Nephron progenitor cell (in vitro differentiated cells): ENCODE data around the gene TP63.
"Not testable (repeated sequence)": the region's sequence is repeated elsewhere in the genome, so short reads cannot be mapped to it uniquely, and the experiment has no call there.

Experiments
- DNase-seq: peaks from one replicate; pipeline ENCODE4 v3.0.0; 2021
- H3K27ac Mint-ChIP-seq: 2 replicates; pipeline ENCODE4 v1.8.0; 2021; ENCODE audit warnings: mild to moderate bottlenecking, moderate library complexity, mixed read lengths
- H3K27me3 Mint-ChIP-seq: 2 replicates; pipeline ENCODE4 v1.8.0; 2021; ENCODE audit warnings: mild to moderate bottlenecking, low read depth, mixed read lengths; ENCODE audit not compliant: poor library complexity
- H3K36me3 Mint-ChIP-seq: 2 replicates; pipeline ENCODE4 v1.8.0; 2021; ENCODE audit warnings: low read depth, mixed read lengths
- H3K4me1 Mint-ChIP-seq: 2 replicates; pipeline ENCODE4 v1.8.0; 2021; ENCODE audit warnings: mixed read lengths
- H3K4me3 Mint-ChIP-seq: 2 replicates; pipeline ENCODE4 v1.8.0; 2021; ENCODE audit warnings: mild to moderate bottlenecking, moderate library complexity, mixed read lengths
- H3K9me3 Mint-ChIP-seq: 2 replicates; pipeline ENCODE4 v1.8.0; 2021; ENCODE audit warnings: mild to moderate bottlenecking, moderate library complexity, mixed read lengths
- TF ChIP-seq, protein P1 (sequence below): fragments of 200-600 bp; sonication (generic); IDR thresholded peaks from 2 replicates; pipeline ENCODE4 v1.5.0; 2021; ENCODE audit warnings: antibody characterized with exemption

TP63 gene

GRCh38 chr3:189744235-189744634 lies 113.0 kb downstream of the TP63 start:
- peaks cover 62% of the 10 kb centered on the region for H3K9me3 Mint-ChIP-seq
- peaks cover 9% of the 10 kb centered on the region for H3K27me3 Mint-ChIP-seq
- TF ChIP-seq, protein P1, sequence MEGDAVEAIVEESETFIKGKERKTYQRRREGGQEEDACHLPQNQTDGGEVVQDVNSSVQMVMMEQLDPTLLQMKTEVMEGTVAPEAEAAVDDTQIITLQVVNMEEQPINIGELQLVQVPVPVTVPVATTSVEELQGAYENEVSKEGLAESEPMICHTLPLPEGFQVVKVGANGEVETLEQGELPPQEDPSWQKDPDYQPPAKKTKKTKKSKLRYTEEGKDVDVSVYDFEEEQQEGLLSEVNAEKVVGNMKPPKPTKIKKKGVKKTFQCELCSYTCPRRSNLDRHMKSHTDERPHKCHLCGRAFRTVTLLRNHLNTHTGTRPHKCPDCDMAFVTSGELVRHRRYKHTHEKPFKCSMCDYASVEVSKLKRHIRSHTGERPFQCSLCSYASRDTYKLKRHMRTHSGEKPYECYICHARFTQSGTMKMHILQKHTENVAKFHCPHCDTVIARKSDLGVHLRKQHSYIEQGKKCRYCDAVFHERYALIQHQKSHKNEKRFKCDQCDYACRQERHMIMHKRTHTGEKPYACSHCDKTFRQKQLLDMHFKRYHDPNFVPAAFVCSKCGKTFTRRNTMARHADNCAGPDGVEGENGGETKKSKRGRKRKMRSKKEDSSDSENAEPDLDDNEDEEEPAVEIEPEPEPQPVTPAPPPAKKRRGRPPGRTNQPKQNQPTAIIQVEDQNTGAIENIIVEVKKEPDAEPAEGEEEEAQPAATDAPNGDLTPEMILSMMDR: no peak
- no peak overlapping the region for H3K27ac Mint-ChIP-seq
- H3K36me3 Mint-ChIP-seq: peaks cover 6% of the 10 kb centered on the region
- DNase-seq: no peak
- H3K4me1 Mint-ChIP-seq: no peaks in the 10 kb centered on the region
- H3K4me3 Mint-ChIP-seq: no peak overlapping the region

DNA sequence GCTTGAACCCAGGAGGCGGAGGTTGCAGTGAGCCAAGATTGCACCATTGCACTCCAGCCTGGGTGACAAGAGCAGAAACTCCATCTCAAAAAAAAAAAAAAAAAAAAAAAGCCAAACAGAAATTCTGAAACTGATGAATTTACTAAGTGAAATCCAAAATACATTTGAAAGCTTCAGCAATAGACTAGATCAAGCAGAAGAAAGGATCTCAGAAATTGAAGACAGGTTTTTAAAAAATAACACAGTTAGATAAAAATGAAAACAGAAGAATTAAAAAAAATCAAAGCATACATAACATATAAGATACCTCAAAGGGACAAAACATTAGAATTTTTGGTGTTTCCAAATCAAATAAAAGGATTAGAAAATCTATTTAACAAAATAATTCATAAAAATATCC lies 114.4 kb downstream of the TP63 start:
- no peak overlapping the region for H3K4me3 Mint-ChIP-seq
- peaks cover 6% of the 10 kb centered on the region for H3K36me3 Mint-ChIP-seq
- DNase-seq: no peak
- TF ChIP-seq, protein P1: no peak
- H3K27me3 Mint-ChIP-seq: peaks cover 9% of the 10 kb centered on the region
- H3K9me3 Mint-ChIP-seq: peaks cover 62% of the 10 kb centered on the region
- no peaks in the 10 kb centered on the region for H3K4me1 Mint-ChIP-seq
- no peak overlapping the region for H3K27ac Mint-ChIP-seq

- no peak overlapping the region for H3K27ac Mint-ChIP-seq
- H3K4me3 Mint-ChIP-seq: no peak overlapping the region
- TF ChIP-seq, protein P1: no peak
- H3K27me3 Mint-ChIP-seq: peaks cover 12% of the 10 kb centered on the region
- no peaks in the 10 kb centered on the region for H3K4me1 Mint-ChIP-seq
- peaks cover 6% of the 10 kb centered on the region for H3K36me3 Mint-ChIP-seq
- H3K9me3 Mint-ChIP-seq: peaks cover 71% of the 10 kb centered on the region
- no peak for DNase-seq
Observed at GRCh38 chr3:189748046-189748445, 116.9 kb downstream of the TP63 start.

GRCh38 chr3:189750972-189751371 lies 119.8 kb downstream of the TP63 start:
- DNase-seq, H3K4me3 Mint-ChIP-seq, H3K36me3 Mint-ChIP-seq, H3K4me1 Mint-ChIP-seq, H3K27ac Mint-ChIP-seq: not testable (repeated sequence)
- H3K27me3 Mint-ChIP-seq: peaks cover 12% of the 10 kb centered on the region
- peaks cover 44% of the 10 kb centered on the region for H3K9me3 Mint-ChIP-seq

GRCh38 chr3:189754356-189754755 lies 123.2 kb downstream of the TP63 start:
- no peak overlapping the region for H3K27ac Mint-ChIP-seq
- H3K4me3 Mint-ChIP-seq: no peak overlapping the region
- H3K9me3 Mint-ChIP-seq: peaks cover 21% of the 10 kb centered on the region
- H3K4me1 Mint-ChIP-seq: peaks cover 18% of the 10 kb centered on the region
- no peak for DNase-seq
- TF ChIP-seq, protein P1: no peak
- H3K36me3 Mint-ChIP-seq: peaks cover 6% of the 10 kb centered on the region
- peaks cover 2% of the 10 kb centered on the region for H3K27me3 Mint-ChIP-seq

DNA sequence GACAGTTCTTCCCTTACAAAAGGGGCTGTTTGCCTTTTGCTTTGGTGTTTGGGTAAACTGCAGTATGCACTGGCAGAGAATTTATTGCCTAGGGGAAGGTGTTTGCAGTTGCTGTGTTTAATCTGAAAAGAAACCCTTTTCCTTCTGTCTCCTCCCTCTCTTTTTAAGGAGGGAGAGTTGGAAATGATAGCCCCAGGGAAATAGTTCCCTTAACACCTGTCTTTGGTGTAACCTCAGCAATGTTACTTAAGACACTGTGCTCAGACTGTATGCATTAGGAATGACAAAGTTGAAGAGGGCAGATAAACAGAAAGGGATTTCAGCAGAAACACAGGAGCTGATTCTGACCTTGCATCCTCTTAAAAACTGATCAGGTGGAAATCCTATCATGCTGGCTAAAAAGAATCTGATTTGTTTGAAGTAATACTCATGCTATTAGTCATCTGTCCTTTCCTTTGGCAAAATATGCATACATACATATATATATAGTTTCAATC lies 125.4 kb downstream of the TP63 start:
- peaks cover 18% of the 10 kb centered on the region for H3K4me1 Mint-ChIP-seq
- H3K4me3 Mint-ChIP-seq: no peak overlapping the region
- H3K9me3 Mint-ChIP-seq: peaks cover 40% of the 10 kb centered on the region
- TF ChIP-seq, protein P1: no peak
- DNase-seq: no peak
- H3K27me3 Mint-ChIP-seq: peaks cover 7% of the 10 kb centered on the region
- no peak overlapping the region for H3K27ac Mint-ChIP-seq
- H3K36me3 Mint-ChIP-seq: peaks cover 18% of the 10 kb centered on the region
